ENCODE measurements around the gene TRABD2A. TPM values are rescaled to one million over a fixed set of nuclear protein-coding genes. Genes with fewer than 3 reads are reported as not detected.

TRABD2A gene
- polyA plus RNA-seq, 1 donor (not counting 4 experiments of a cell fraction or from before 2014, with no cell fraction given): 0.54 TPM

GRCh38 chr2:84823788-84824187 lies 57.1 kb downstream of the TRABD2A start:
- FAIRE-seq (no peak), DNase-seq (ENCODE audit: low read depth, low spot score) (no peak)
- dilution Hi-C loops (cut with MboI; ENCODE audit: extremely low pct_ligation_motif_present, low sequenced_read_pairs): no loop called here
- H3K79me2 ChIP-seq (ENCODE audit: control insufficient read depth, insufficient read depth, low read length): no peaks in the 10 kb centered on the region
- H2AFZ ChIP-seq (ENCODE audit: control insufficient read depth, low read length): no peak overlapping the region
- no peaks in the 10 kb centered on the region for H3K9me3 ChIP-seq (ENCODE audit: control insufficient read depth, low read depth, low read length)
- no peaks in the 10 kb centered on the region for H3K36me3 ChIP-seq (ENCODE audit: control insufficient read depth in 2 of 2, extremely low read depth in 1 of 2, insufficient read depth in 2 of 2, low read length in 2 of 2)
- H3K4me2 ChIP-seq (ENCODE audit: control insufficient read depth, extremely low read depth, insufficient read depth, low read depth, low read length): no peak overlapping the region
- no peaks in the 10 kb centered on the region for H4K20me1 ChIP-seq (ENCODE audit: control insufficient read depth, extremely low read depth, insufficient read depth, low read length)
- H3K4me1 ChIP-seq (ENCODE audit: control insufficient read depth, extremely low read depth, insufficient read depth, low read length): no peaks in the 10 kb centered on the region
- no peak overlapping the region for H3K4me3 ChIP-seq (ENCODE audit: control insufficient read depth in 2 of 3, extremely low read depth in 1 of 3, insufficient read depth in 2 of 3, low read depth in 1 of 3, low read length in 3 of 3)
- TF ChIP-seq EZH2 (IDR thresholded peaks at IDR 0.05; ENCODE audit: low read length): no peak
- TF ChIP-seq CTCF (optimal IDR thresholded peaks at IDR 0.05 in 1 of 3, IDR thresholded peaks at IDR 0.05 in 1 of 3, conservative IDR thresholded peaks at IDR 0.05 in 1 of 3; ENCODE audit: extremely low read depth in 1 of 3, insufficient read depth in 2 of 3, low read length in 3 of 3): no peak
- H3K27me3 ChIP-seq (ENCODE audit: control insufficient read depth, extremely low read depth, insufficient read depth, low read length): peaks cover 3% of the 10 kb centered on the region
- no peak overlapping the region for H3K27ac ChIP-seq (ENCODE audit: control insufficient read depth, insufficient read depth, low read length)
- H3K9ac ChIP-seq (ENCODE audit: control insufficient read depth, extremely low read depth, insufficient read depth, low read length): no peak overlapping the region
- no peaks in the 10 kb centered on the region for H3K9me1 ChIP-seq (ENCODE audit: control insufficient read depth, extremely low read depth, insufficient read depth, low read length)

GRCh38 chr2:84823229-84823628 lies 57.7 kb downstream of the TRABD2A start:
- no peaks in the 10 kb centered on the region for H4K20me1 ChIP-seq (ENCODE audit: control insufficient read depth, extremely low read depth, insufficient read depth, low read length)
- dilution Hi-C loops (cut with MboI; ENCODE audit: extremely low pct_ligation_motif_present, low sequenced_read_pairs): no loop called here
- H3K27ac ChIP-seq (ENCODE audit: control insufficient read depth, insufficient read depth, low read length): no peak overlapping the region
- H3K4me2 ChIP-seq (ENCODE audit: control insufficient read depth, extremely low read depth, insufficient read depth, low read depth, low read length): no peak overlapping the region
- FAIRE-seq (no peak), DNase-seq (ENCODE audit: low read depth, low spot score) (no peak)
- no peaks in the 10 kb centered on the region for H3K36me3 ChIP-seq (ENCODE audit: control insufficient read depth in 2 of 2, extremely low read depth in 1 of 2, insufficient read depth in 2 of 2, low read length in 2 of 2)
- H3K27me3 ChIP-seq (ENCODE audit: control insufficient read depth, extremely low read depth, insufficient read depth, low read length): peaks cover under 1% of the 10 kb centered on the region
- H3K4me3 ChIP-seq (ENCODE audit: control insufficient read depth in 2 of 3, extremely low read depth in 1 of 3, insufficient read depth in 2 of 3, low read depth in 1 of 3, low read length in 3 of 3): no peak overlapping the region
- H3K9ac ChIP-seq (ENCODE audit: control insufficient read depth, extremely low read depth, insufficient read depth, low read length): no peak overlapping the region
- no peak overlapping the region for H2AFZ ChIP-seq (ENCODE audit: control insufficient read depth, low read length)
- no peaks in the 10 kb centered on the region for H3K9me3 ChIP-seq (ENCODE audit: control insufficient read depth, low read depth, low read length)
- no peak for TF ChIP-seq CTCF (optimal IDR thresholded peaks at IDR 0.05 in 1 of 3, IDR thresholded peaks at IDR 0.05 in 1 of 3, conservative IDR thresholded peaks at IDR 0.05 in 1 of 3; ENCODE audit: extremely low read depth in 1 of 3, insufficient read depth in 2 of 3, low read length in 3 of 3)
- no peak for TF ChIP-seq EZH2 (IDR thresholded peaks at IDR 0.05; ENCODE audit: low read length)
- no peaks in the 10 kb centered on the region for H3K9me1 ChIP-seq (ENCODE audit: control insufficient read depth, extremely low read depth, insufficient read depth, low read length)
- H3K4me1 ChIP-seq (ENCODE audit: control insufficient read depth, extremely low read depth, insufficient read depth, low read length): no peaks in the 10 kb centered on the region
- H3K79me2 ChIP-seq (ENCODE audit: control insufficient read depth, insufficient read depth, low read length): no peaks in the 10 kb centered on the region

All from keratinocyte (primary cell).